ENCODE measurements around the gene MAP3K6.

Gene MAP3K6

GRCh38 chr1:27372808-27373690 is 6.3 kb upstream of the MAP3K6 start:
- peak; percentile 76 for DNase-seq (ENCODE audit: low spot score)

- DNase-seq (ENCODE audit: low spot score), result no peak
Measured at GRCh38 chr1:27372022-27372807, 5.5 kb upstream of the MAP3K6 start.

- no peak for DNase-seq (ENCODE audit: low spot score)
Measured at GRCh38 chr1:27368869-27369582, 2.3 kb upstream of the MAP3K6 start.

- no peak for DNase-seq (ENCODE audit: low spot score)
Measured at GRCh38 chr1:27367160-27367650, 444 bp upstream of the MAP3K6 start.

- DNase-seq (ENCODE audit: low spot score), result peak; percentile 75
Measured at GRCh38 chr1:27366113-27366410, 699 bp downstream of the MAP3K6 start.

- peak; percentile 89 for DNase-seq (ENCODE audit: low spot score)
Measured at GRCh38 chr1:27365372-27366112, 1.2 kb downstream of the MAP3K6 start.

GRCh38 chr1:27364696-27365371 is 1.9 kb downstream of the MAP3K6 start:
- DNase-seq (ENCODE audit: low spot score), result no peak

GRCh38 chr1:27363766-27364695 is 2.7 kb downstream of the MAP3K6 start:
- DNase-seq (ENCODE audit: low spot score), result no peak

GRCh38 chr1:27361553-27361952 is 5.2 kb downstream of the MAP3K6 start:
- DNase-seq (ENCODE audit: low spot score), result no peak

- no peak for DNase-seq (ENCODE audit: low spot score)
Measured at GRCh38 chr1:27361044-27361402, 5.7 kb downstream of the MAP3K6 start.

GRCh38 chr1:27360159-27361043 is 6.4 kb downstream of the MAP3K6 start:
- DNase-seq (ENCODE audit: low spot score), result peak; percentile 79

- no peak for DNase-seq (ENCODE audit: low spot score)
Measured at GRCh38 chr1:27359822-27360158, 7.0 kb downstream of the MAP3K6 start.

GRCh38 chr1:27358928-27359313 is 7.8 kb downstream of the MAP3K6 start:
- DNase-seq (ENCODE audit: low spot score), result no peak

GRCh38 chr1:27358038-27358927 is 8.5 kb downstream of the MAP3K6 start:
- DNase-seq (ENCODE audit: low spot score), result no peak

GRCh38 chr1:27357281-27358037 is 9.3 kb downstream of the MAP3K6 start:
- DNase-seq (ENCODE audit: low spot score), result peak; percentile 92

GRCh38 chr1:27356619-27357280 is 10.0 kb downstream of the MAP3K6 start:
- DNase-seq (ENCODE audit: low spot score), result no peak

- DNase-seq (ENCODE audit: low spot score), result no peak
Measured at GRCh38 chr1:27356277-27356618, 10.5 kb downstream of the MAP3K6 start.

All from iPS-NIHi11 (cell line).